ENCODE results near the gene TEX44.

- no peak for TF ChIP-seq CTCF (IDR thresholded peaks at IDR 0.05)
- TF ChIP-seq TCF7L2 (IDR thresholded peaks at IDR 0.05; ENCODE audit: low read depth, low read length), result no peak
- no peak for TF ChIP-seq SIN3A (IDR thresholded peaks at IDR 0.05; ENCODE audit: borderline replicate concordance, insufficient read depth, low read depth, low read length)
Measured at GRCh38 chr2:231568785-231569435, 23.8 kb upstream of the TEX44 start.
